Heart left ventricle (tissue), 13 donors: Measurements from ENCODE around the gene DMGDH.

Experiments
- CTCF ChIP-seq, 12 donors: fragments of 200-600 bp; sonication (generic) in 4 of 12; IDR thresholded peaks; one replicate each; pipeline versions ENCODE4 v1.5.0 to v1.8.0; 2018 to 2022; ENCODE audit warnings: antibody characterized with exemption in 12 of 12, mild to moderate bottlenecking in 5 of 12
- POLR2A ChIP-seq, 2 donors: fragments of 450-650 bp; IDR thresholded peaks; one replicate each; pipeline ENCODE4 v1.6.1; 2017; ENCODE audit warnings: antibody characterized with exemption in 2 of 2, mild to moderate bottlenecking in 2 of 2, moderate library complexity in 2 of 2
- donor health status: ischemic (EF 13 %, LVEDD 7.1; RV severe dilation, severe dysfunction).
- donor health status: DM: no; HTN: yes; CAD: no.
- donor health status: DM: no; HTN: no; CAD: no.
- donor health status: ischemic (EF 25% LVEDD 6.9; RV normal size, moderate dysfunction).
- donor health status: ischemic (EF 25% LVEDD 5.7; RV mildly dilated, moderate dysfunction).
- donor health status: ischemic (EF 35%, LVEDD 5.7; RV mildly dilated, moderate dysfunction).
- donor health status: nonischemic (EF 11% LVEDD 7.7; RV severe dilation, severe dysfunction).
- donor health status: DM: yes; HTN: yes; CAD: no.
- donor health status: PGD.
- donor health status: ischemic (EF 29% LVEDD 5.4; RV normal size, mild dysfunction).
- donor health status: nonischemic (EF 23%, LVEDD 6.1; RV moderate dilation, normal function).

DNA sequence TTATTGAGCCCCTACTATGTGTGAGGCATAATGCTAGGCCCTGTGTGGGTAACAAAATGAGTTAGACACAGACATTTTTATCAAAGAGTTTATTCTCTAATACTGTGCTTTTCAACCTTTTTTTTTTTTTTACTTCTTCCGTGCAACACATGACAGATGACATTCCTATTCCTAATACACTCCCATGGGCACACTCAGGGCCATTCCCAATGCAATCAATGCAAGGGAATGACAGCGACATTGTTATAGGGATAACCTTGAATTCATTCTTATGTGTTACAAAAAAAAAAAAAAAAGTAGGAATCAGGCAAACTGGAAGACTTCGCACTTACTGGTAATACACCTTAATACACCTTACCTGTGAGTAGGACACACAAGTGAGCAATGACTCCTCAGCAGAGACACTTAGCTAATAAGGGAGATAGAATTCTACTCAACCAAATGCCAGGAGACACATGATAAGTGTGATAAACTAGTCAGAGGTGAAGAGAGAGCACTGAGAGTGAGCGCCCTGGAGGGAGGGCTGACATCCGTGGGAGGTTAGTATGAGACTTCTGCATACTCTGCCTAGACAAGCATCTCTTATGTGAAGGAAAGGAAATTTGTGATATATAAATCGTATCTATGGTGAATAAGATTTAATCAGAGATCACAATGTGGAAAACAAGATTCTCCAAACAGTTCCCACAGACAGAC lies 63.4 kb downstream of the DMGDH start:
- TF ChIP-seq CTCF (IDR thresholded peaks at IDR 0.05) (no peak), POLR2A (IDR thresholded peaks at IDR 0.05) (no peak)
